Ovary (tissue), 9 donors: ENCODE data around the gene NBEA. TPM values are rescaled to one million over a fixed set of nuclear protein-coding genes. Genes with fewer than 3 reads are reported as not detected.

ENCODE experiments used
- DNase-seq, 5 donors: peaks; one replicate each; pipeline ENCODE4 v3.0.0-alpha.2; 2019 to 2020
- H3K27ac ChIP-seq, 2 donors: fragments of 200-600 bp; one replicate each; pipeline versions ENCODE4 v1.5.1 to v1.8.0; 2019 to 2022
- H3K27me3 ChIP-seq: fragments of 200-600 bp; one replicate; pipeline ENCODE4 v1.8.0; 2022
- H3K36me3 ChIP-seq: fragments of 200-600 bp; sonication (generic); one replicate; pipeline ENCODE4 v1.5.1; 2019
- H3K4me1 ChIP-seq: one replicate; pipeline ENCODE4 v1.8.1; 2013; ENCODE audit warnings: mild to moderate bottlenecking, moderate library complexity; ENCODE audit not compliant: insufficient read depth
- H3K4me3 ChIP-seq: fragments of 200-600 bp; sonication (generic); one replicate; pipeline ENCODE4 v1.5.1; 2017
- H3K9me3 ChIP-seq, 2 donors: fragments of 200-600 bp in 1 of 2; sonication (generic) in 1 of 2; one replicate each; pipeline versions ENCODE4 v1.5.1 to v1.8.1; 2013 to 2019; ENCODE audit warnings: mild to moderate bottlenecking in 1 of 2, moderate library complexity in 1 of 2
- CTCF ChIP-seq, 3 donors: fragments of 450-650 bp in 2 of 3; fragments of 200-600 bp in 1 of 3; IDR thresholded peaks; one replicate each; pipeline versions ENCODE4 v1.5.1 to v1.8.0; 2016 to 2022; ENCODE audit warnings: antibody characterized with exemption in 3 of 3, mild to moderate bottlenecking in 1 of 3
- EP300 ChIP-seq: sonication (generic); formaldehyde crosslinking; IDR thresholded peaks from one replicate; pipeline ENCODE4 v1.6.1; 2017; ENCODE audit warnings: antibody characterized with exemption
- POLR2A ChIP-seq: fragments of 450-650 bp; IDR thresholded peaks from one replicate; pipeline ENCODE4 v1.6.1; 2017; ENCODE audit warnings: antibody characterized with exemption, mild to moderate bottlenecking, moderate library complexity
- WGBS, 3 donors: extraction: QIAGEN DNeasy Blood & Tissue Kit in 1 of 3; methylation state at CpG; one replicate each; pipeline versions ENCODE4 v1.1.5 to v1.1.7; 2013 to 2017; 5-methylcytosine and 5-hydroxymethylcytosine counted together
- intact Hi-C, 4 donors: fragments of 100-400 bp; cut with DNase I; formaldehyde crosslinking; loops; one replicate each; pipeline versions ENCODE4 v1.11.0 to v1.15.1; 2022 to 2023
- polyA plus RNA-seq, 2 donors: library from polyadenylated mRNA; stranded (reverse); fragments of 200-250 nt in 1 of 2; fragments of 350-450 nt in 1 of 2; fragmentation: Illumina TruSeq in 1 of 2; extraction: RNeasy Lipid Tissue Mini Kit (QIAGEN cat#74804) in 1 of 2; gene quantifications; one replicate each; pipeline ENCODE4 v1.2.3, GENCODE V29; 2013 to 2014
- total RNA-seq, 7 donors: library from RNA; depleted of rRNA in 2 of 7; stranded (reverse); fragments of >200 nt in 2 of 7; fragmentation: NEBNext Ultra II Directional in 3 of 7; extraction: Animal tissue kit (Norgen Biotek cat#: 25700) in 3 of 7; gene quantifications; one replicate each; pipeline versions ENCODE4 v1.1.0 to v1.2.4, GENCODE V29; 2016 to 2023
- donor health status: DM: no; HTN: no; CAD: no; lungs with moderate emphysema.
- donor health status: DM: no; HTN: no; CAD: no.
- donor health status: Bipolar disorder and iron deficiency.
- donor health status: DM: yes; HTN: yes; CAD: no.
- donor health status: DM: no; HTN: no; CAD: no.
- donor health status: DM: yes; HTN: yes; CAD: no.

Gene NBEA
- total and polyA plus RNA-seq, 9 donors, result 5.8 to 18.9 (median 16.0) TPM

DNA sequence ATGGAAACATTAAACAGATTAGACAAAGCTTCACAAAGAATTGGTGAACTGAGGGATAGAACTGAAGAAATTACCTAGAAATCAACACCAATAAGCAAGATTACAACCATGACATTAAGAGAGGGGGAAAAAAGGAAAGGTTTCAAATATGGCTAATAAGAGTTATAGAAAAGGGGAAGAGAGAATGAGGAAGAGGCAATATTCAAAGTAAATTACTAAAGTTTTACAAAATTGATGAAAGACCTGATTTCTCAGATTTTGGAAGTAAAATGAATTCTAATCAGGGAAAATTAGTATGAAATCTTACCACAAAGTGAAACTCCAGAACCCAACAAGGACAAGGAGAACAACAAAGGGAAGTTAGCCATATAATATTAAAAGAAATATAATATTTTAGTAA lies 187.4 kb downstream of the NBEA start:
- no peak for DNase-seq
- no peaks in the 10 kb centered on the region for H3K4me1 ChIP-seq
- intact Hi-C loops, result no loop called here
- no peaks in the 10 kb centered on the region for H3K36me3 ChIP-seq
- TF ChIP-seq POLR2A (no peak), EP300 (no peak), CTCF (IDR thresholded peaks at IDR 0.05) (no peak)
- H3K9me3 ChIP-seq, result no peaks in the 10 kb centered on the region
- no peak overlapping the region for H3K4me3 ChIP-seq
- H3K27me3 ChIP-seq, result no peaks in the 10 kb centered on the region
- no peak overlapping the region for H3K27ac ChIP-seq

DNA sequence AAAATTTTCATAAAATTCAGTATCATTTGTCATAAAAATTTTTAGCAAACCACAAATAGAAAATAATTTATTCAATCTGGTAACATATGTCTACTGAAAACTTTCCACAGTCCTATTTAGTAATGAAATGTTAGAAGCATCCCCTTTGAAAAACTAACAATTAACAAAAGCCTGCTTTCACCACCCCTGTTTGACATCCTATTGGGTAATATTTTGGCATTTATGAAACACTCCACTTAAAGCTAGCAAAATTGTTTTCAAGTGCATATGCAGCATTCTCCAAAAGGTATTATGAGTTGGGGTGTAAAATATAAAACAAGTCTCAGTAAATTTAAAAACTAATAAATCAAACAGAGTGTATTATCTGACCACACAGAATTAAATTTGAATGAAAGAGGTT lies 189.4 kb downstream of the NBEA start:
- no peak for DNase-seq
- no peaks in the 10 kb centered on the region for H3K9me3 ChIP-seq
- no peak overlapping the region for H3K4me3 ChIP-seq
- H3K27ac ChIP-seq, result no peak overlapping the region
- H3K27me3 ChIP-seq, result no peaks in the 10 kb centered on the region
- intact Hi-C loops, result no loop called here
- H3K36me3 ChIP-seq, result no peaks in the 10 kb centered on the region
- TF ChIP-seq EP300 (no peak), POLR2A (no peak), CTCF (IDR thresholded peaks at IDR 0.05) (no peak)
- no peaks in the 10 kb centered on the region for H3K4me1 ChIP-seq

DNA sequence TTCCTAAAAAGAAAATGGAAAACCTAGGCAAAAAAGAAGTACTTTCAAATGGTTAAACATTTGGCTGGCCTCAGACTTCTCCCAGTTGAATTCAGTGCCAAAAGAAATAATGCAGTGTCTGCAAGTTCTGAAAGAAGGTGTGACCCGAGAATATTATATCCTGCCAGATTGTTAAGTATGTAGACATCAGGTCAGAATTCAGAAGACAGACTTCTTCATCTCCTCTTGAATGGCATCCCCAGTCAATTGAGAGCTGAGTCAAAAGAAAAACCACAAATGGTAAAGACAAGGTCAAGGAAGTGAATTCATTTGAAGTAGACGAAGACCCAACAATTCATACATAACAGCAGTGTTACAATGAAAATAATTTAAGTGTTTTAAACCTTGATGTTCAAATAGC lies 194.5 kb downstream of the NBEA start:
- Histone ChIP-seq H3K36me3 (no peaks in the 10 kb centered on the region), H3K4me1 (no peaks in the 10 kb centered on the region), H3K9me3 (no peaks in the 10 kb centered on the region), H3K27ac (no peak overlapping the region), H3K27me3 (no peaks in the 10 kb centered on the region), H3K4me3 (no peak overlapping the region)
- TF ChIP-seq EP300, result no peak
- TF ChIP-seq POLR2A, result no peak
- no peak for TF ChIP-seq CTCF (IDR thresholded peaks at IDR 0.05)
- intact Hi-C loops, result no loop called here
- WGBS, 3 donors, result 40 to 53% (median 46%) methylated on average over 2 of the region's 2 CpGs
- no peak for DNase-seq

DNA sequence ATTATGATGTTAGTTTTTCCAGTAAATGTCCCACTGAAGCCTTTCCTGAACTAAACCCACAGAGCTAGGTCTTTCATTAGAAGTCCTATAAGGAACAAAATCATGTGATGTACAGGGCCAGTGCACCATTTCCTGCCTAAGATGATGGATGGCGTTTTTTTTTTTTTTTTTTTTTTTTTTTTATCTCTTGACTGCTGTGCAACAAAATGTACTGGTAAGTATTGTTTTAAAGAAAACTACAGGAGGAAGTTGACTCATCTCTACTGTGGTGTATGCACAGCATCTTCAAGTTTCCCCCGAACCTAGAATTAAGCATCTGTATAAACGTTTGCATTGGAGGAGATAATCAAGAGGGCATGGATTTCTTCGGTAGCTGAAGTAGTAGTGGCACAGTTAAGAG lies 197.5 kb downstream of the NBEA start:
- WGBS, 3 donors, result 82 to 91% (median 82%) methylated on average over 4 of the region's 4 CpGs
- Histone ChIP-seq H3K27me3 (no peaks in the 10 kb centered on the region), H3K27ac (no peak overlapping the region), H3K36me3 (no peaks in the 10 kb centered on the region), H3K4me3 (no peak overlapping the region), H3K9me3 (no peaks in the 10 kb centered on the region), H3K4me1 (no peaks in the 10 kb centered on the region)
- intact Hi-C loops, result no loop called here
- TF ChIP-seq POLR2A (no peak), CTCF (IDR thresholded peaks at IDR 0.05) (no peak), EP300 (no peak)
- no peak for DNase-seq

GRCh38 chr13:35140321-35140720 lies 198.3 kb downstream of the NBEA start:
- Histone ChIP-seq H3K4me1 (no peaks in the 10 kb centered on the region), H3K36me3 (no peaks in the 10 kb centered on the region), H3K27me3 (no peaks in the 10 kb centered on the region), H3K4me3 (no peak overlapping the region), H3K9me3 (no peaks in the 10 kb centered on the region), H3K27ac (no peak overlapping the region)
- TF ChIP-seq POLR2A (no peak), EP300 (no peak), CTCF (IDR thresholded peaks at IDR 0.05) (no peak)
- intact Hi-C loops, result loop anchor here in 1 of 4 donors (2.0 kb wide), 1 partner anchor 74 kb away; no protein-coding TSS in a partner anchor
- WGBS, 3 donors, result 70 to 85% (median 76%) methylated on average over 1 of the region's 1 CpG
- no peak for DNase-seq
